ENCODE measurements around the gene PALS1.

DNA sequence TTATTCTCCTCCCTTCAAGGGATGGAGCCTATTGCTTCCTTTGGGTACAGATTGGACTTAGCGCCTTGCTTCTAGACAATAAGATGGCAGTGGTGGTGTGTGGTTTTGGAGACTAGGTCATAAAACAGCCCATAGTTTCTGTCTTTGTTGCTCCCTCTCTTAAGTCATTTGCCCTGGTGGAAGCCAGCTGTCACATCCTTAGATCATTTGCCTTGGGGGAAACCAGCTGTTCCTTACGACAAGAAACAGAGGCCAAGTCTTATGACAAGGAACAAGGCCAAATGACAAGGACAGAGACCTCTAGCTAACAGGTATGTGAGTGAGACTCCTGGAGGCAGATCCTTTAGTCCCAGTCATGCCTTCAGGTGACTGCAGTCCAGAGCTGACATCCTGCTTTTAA is 9.2 kb upstream of the PALS1 start:
- TF ChIP-seq POLR2A (IDR thresholded peaks at IDR 0.05; ENCODE audit: low read depth, low read length) (no peak), EZH2 (IDR thresholded peaks at IDR 0.05; ENCODE audit: borderline replicate concordance, low read depth, low read length, severe bottlenecking) (no peak), MYC (IDR thresholded peaks at IDR 0.05; ENCODE audit: low read depth, low read length) (no peak), POLR2AphosphoS5 (IDR thresholded peaks at IDR 0.05; ENCODE audit: insufficient read depth, low read depth, low read length) (no peak)
- TF ChIP-seq, protein P1, sequence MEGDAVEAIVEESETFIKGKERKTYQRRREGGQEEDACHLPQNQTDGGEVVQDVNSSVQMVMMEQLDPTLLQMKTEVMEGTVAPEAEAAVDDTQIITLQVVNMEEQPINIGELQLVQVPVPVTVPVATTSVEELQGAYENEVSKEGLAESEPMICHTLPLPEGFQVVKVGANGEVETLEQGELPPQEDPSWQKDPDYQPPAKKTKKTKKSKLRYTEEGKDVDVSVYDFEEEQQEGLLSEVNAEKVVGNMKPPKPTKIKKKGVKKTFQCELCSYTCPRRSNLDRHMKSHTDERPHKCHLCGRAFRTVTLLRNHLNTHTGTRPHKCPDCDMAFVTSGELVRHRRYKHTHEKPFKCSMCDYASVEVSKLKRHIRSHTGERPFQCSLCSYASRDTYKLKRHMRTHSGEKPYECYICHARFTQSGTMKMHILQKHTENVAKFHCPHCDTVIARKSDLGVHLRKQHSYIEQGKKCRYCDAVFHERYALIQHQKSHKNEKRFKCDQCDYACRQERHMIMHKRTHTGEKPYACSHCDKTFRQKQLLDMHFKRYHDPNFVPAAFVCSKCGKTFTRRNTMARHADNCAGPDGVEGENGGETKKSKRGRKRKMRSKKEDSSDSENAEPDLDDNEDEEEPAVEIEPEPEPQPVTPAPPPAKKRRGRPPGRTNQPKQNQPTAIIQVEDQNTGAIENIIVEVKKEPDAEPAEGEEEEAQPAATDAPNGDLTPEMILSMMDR (IDR thresholded peaks at IDR 0.05; ENCODE audit: extremely low read depth in 1 of 2, insufficient read depth in 1 of 2, low read depth in 1 of 2, low read length in 2 of 2): no peak
